Measurements from ENCODE around the gene USP54. TPM values are rescaled to one million over a fixed set of nuclear protein-coding genes. Genes with fewer than 3 reads are reported as not detected.

The USP54 gene
- polyA plus RNA-seq, 1 experiment = 13.7 TPM

DNA sequence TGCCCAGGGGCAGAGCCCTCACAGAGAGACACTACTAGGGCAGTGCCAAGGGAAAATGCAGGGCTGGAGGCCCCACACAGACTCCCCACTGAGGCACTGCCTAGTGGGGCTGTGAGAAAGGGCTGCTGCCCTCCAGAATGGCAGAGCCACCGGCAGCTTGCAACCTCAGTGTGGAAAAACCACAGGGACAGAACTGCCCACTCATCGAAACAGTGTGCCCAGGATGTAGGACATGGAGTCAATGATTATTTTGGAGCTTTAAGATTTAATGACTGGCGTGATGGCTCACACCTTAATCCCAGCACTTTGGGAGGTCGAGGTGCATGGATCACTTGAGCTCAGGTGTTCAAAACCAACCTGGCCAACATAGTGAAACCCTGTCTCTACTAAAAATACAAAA, 130.2 kb downstream of the USP54 start:
- DNase-seq (ENCODE audit: low read depth) = no peak
- Histone ChIP-seq H3K4me3 (ENCODE audit: low read depth, low read length) (no peak overlapping the region), H3K27me3 (ENCODE audit: control insufficient read depth, insufficient read depth, low read length) (no peaks in the 10 kb centered on the region), H3K36me3 (ENCODE audit: control insufficient read depth, insufficient read depth, low read length) (no peaks in the 10 kb centered on the region; the same call in 1 of the 2 replicates)
- ChIA-PET CTCF (no interaction called here), POLR2A (no interaction called here)
- TF ChIP-seq CTCF (IDR thresholded peaks at IDR 0.05; ENCODE audit: insufficient read depth, low read depth, low read length) = no peak

- Histone ChIP-seq H3K4me3 (ENCODE audit: low read depth, low read length) (no peak overlapping the region), H3K27me3 (ENCODE audit: control insufficient read depth, insufficient read depth, low read length) (no peaks in the 10 kb centered on the region), H3K36me3 (ENCODE audit: control insufficient read depth, insufficient read depth, low read length) (no peaks in the 10 kb centered on the region; the same call in 1 of the 2 replicates)
- CTCF ChIA-PET = no interaction called here
- no peak for TF ChIP-seq CTCF (IDR thresholded peaks at IDR 0.05; ENCODE audit: insufficient read depth, low read depth, low read length)
- POLR2A ChIA-PET = no interaction called here
- no peak for DNase-seq (ENCODE audit: low read depth)
These were observed 131.3 kb downstream of the USP54 start for GRCh38 chr10:73459683-73460314.

DNA sequence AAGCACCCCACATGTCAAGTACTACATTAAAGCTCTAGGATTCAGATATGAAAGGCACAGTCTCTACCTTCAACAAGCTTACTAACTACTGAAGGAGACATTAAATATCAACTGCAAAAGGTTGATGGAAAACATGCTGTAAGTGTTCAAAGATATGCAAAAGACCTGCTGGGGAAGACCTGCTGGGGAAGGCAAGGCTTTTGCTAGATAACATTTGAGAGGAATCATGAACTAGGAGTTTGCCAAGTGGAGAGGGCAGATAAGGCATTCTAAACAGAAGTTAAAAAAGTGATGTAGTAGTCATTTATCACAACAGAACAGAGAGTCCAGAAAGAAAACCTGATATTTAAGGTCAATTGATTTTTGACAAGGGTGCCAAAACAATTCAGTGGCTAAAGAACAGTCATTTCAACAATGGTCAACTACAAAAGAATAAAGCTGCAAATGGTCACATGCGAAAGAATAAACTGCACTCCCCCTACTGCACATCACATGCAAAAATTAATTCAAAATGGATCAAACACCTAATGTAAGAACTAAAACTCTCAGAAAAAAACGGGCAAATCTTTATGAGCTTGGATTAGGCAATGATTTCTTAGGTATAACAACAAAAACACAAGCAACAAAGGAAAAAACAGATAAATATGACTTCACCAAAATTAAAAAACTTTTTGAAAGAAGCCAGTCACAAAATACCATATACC, 134.8 kb downstream of the USP54 start:
- no peaks in the 10 kb centered on the region for H3K27me3 ChIP-seq (ENCODE audit: control insufficient read depth, insufficient read depth, low read length)
- no peak for DNase-seq (ENCODE audit: low read depth)
- no peak overlapping the region for H3K4me3 ChIP-seq (ENCODE audit: low read depth, low read length)
- no peaks in the 10 kb centered on the region; the same call in 1 of the 2 replicates for H3K36me3 ChIP-seq (ENCODE audit: control insufficient read depth, insufficient read depth, low read length)
- CTCF ChIA-PET = no interaction called here
- POLR2A ChIA-PET = no interaction called here
- TF ChIP-seq CTCF (IDR thresholded peaks at IDR 0.05; ENCODE audit: insufficient read depth, low read depth, low read length) = no peak

GRCh38 chr10:73449113-73449512, 142.0 kb downstream of the USP54 start:
- no peak for DNase-seq (ENCODE audit: low read depth)
- TF ChIP-seq CTCF (IDR thresholded peaks at IDR 0.05; ENCODE audit: insufficient read depth, low read depth, low read length) = no peak
- ChIA-PET CTCF (no interaction called here), POLR2A (no interaction called here)
- no peak overlapping the region for H3K4me3 ChIP-seq (ENCODE audit: low read depth, low read length)
- no peaks in the 10 kb centered on the region for H3K27me3 ChIP-seq (ENCODE audit: control insufficient read depth, insufficient read depth, low read length)
- no peaks in the 10 kb centered on the region; the same call in 1 of the 2 replicates for H3K36me3 ChIP-seq (ENCODE audit: control insufficient read depth, insufficient read depth, low read length)

GRCh38 chr10:73448384-73448783, 142.8 kb downstream of the USP54 start:
- no peaks in the 10 kb centered on the region; the same call in 1 of the 2 replicates for H3K36me3 ChIP-seq (ENCODE audit: control insufficient read depth, insufficient read depth, low read length)
- no peak for TF ChIP-seq CTCF (IDR thresholded peaks at IDR 0.05; ENCODE audit: insufficient read depth, low read depth, low read length)
- H3K4me3 ChIP-seq (ENCODE audit: low read depth, low read length) = no peak overlapping the region
- H3K27me3 ChIP-seq (ENCODE audit: control insufficient read depth, insufficient read depth, low read length) = no peaks in the 10 kb centered on the region
- DNase-seq (ENCODE audit: low read depth) = no peak
- ChIA-PET CTCF (no interaction called here), POLR2A (no interaction called here)

Small RNA genes lying within 50 kb of the gene (small RNA-seq; reads per million reads assigned to genes)
- gene RNU6-883P (ENCODE audit: insufficient read length, low read depth, low replicate concordance) = not detected

Other genes starting within 250 kb of the USP54 start
- 0.37 and 0.69 TPM in 2 replicates for gene CFAP70, start 232.5 kb downstream of the USP54 start, polyA plus RNA-seq (2011; rRNA removed)
- 123 and 134 TPM in 2 replicates for gene ANXA7, start 177.3 kb downstream of the USP54 start, polyA plus RNA-seq (2011; rRNA removed)
- gene MSS51, start 157.8 kb downstream of the USP54 start, polyA plus RNA-seq (2011; rRNA removed) = 0.93 and 1.3 TPM in 2 replicates
- gene PPP3CB, start 95.3 kb downstream of the USP54 start, polyA plus RNA-seq (2011; rRNA removed) = 11.7 and 18.6 TPM in 2 replicates
- 8.3 and 9.6 TPM in 2 replicates for gene MYOZ1, start 50.1 kb upstream of the USP54 start, polyA plus RNA-seq (2011; rRNA removed)
- gene SYNPO2L, start 64.7 kb upstream of the USP54 start, polyA plus RNA-seq (2011; rRNA removed) = 0.04 and 0.05 TPM in 2 replicates
- 3.3 and 4.0 TPM in 2 replicates for gene AGAP5, start 106.8 kb upstream of the USP54 start, polyA plus RNA-seq (2011; rRNA removed)
- gene SEC24C, start 153.0 kb upstream of the USP54 start, polyA plus RNA-seq (2011; rRNA removed) = 72.6 and 92.2 TPM in 2 replicates
- 14.3 and 35.4 TPM in 2 replicates for gene CHCHD1, start 190.7 kb upstream of the USP54 start, polyA plus RNA-seq (2011; rRNA removed)
- 39.3 and 82.0 TPM in 2 replicates for gene ZSWIM8, start 194.3 kb upstream of the USP54 start, polyA plus RNA-seq (2011; rRNA removed)
- gene NDST2, start 220.3 kb upstream of the USP54 start, polyA plus RNA-seq (2011; rRNA removed) = 19.9 and 27.2 TPM in 2 replicates

Measured in BJ (cell line).